OCI-LY7 (cell line): ENCODE data around the gene ZGPAT.

Experiments
- EZH2phosphoT487 ChIP-seq: fragments of 200-600 bp; sonication (generic); IDR thresholded peaks from 2 replicates; pipeline ENCODE4 v1.6.1; 2018; ENCODE audit warnings: low read depth, borderline replicate concordance, mild to moderate bottlenecking, mixed run types, antibody characterized with exemption, low read length, moderate library complexity, mixed read lengths
- TF ChIP-seq, protein P1 (sequence below): fragments of 200-600 bp; sonication (generic); conservative IDR thresholded peaks from 2 replicates; pipeline ENCODE4 v1.5.1; 2014; ENCODE audit warnings: mild to moderate bottlenecking, antibody characterized with exemption, low read length, moderate library complexity, mixed read lengths

GRCh38 chr20:63667858-63668257, 40.0 kb upstream of the ZGPAT start:
- TF ChIP-seq, protein P1, sequence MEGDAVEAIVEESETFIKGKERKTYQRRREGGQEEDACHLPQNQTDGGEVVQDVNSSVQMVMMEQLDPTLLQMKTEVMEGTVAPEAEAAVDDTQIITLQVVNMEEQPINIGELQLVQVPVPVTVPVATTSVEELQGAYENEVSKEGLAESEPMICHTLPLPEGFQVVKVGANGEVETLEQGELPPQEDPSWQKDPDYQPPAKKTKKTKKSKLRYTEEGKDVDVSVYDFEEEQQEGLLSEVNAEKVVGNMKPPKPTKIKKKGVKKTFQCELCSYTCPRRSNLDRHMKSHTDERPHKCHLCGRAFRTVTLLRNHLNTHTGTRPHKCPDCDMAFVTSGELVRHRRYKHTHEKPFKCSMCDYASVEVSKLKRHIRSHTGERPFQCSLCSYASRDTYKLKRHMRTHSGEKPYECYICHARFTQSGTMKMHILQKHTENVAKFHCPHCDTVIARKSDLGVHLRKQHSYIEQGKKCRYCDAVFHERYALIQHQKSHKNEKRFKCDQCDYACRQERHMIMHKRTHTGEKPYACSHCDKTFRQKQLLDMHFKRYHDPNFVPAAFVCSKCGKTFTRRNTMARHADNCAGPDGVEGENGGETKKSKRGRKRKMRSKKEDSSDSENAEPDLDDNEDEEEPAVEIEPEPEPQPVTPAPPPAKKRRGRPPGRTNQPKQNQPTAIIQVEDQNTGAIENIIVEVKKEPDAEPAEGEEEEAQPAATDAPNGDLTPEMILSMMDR, result no peak
- no peak for TF ChIP-seq EZH2phosphoT487
